Prostate gland (tissue), 2 donors: ENCODE results near the gene KAZN. TPM values are rescaled to one million over a fixed set of nuclear protein-coding genes. Genes with fewer than 3 reads are reported as not detected.

ENCODE experiments used
- DNase-seq: peaks from one replicate; pipeline ENCODE4 v3.0.0-alpha.2; 2019; ENCODE audit warnings: low spot score
- H3K27ac ChIP-seq, 2 donors: fragments of 200-600 bp; sonication (generic); 2 replicates each; pipeline ENCODE4 v1.5.1; 2017 to 2019
- H3K27me3 ChIP-seq: fragments of 200-600 bp; sonication (generic); replicated peaks from 2 replicates; pipeline ENCODE4 v1.5.1; 2019; ENCODE audit not compliant: insufficient read depth
- H3K36me3 ChIP-seq, 2 donors: fragments of 200-600 bp; sonication (generic); 1 replicate in 1 of 2; 2 replicates in 1 of 2; pipeline versions ENCODE4 v1.5.1 to v1.8.1; 2017 to 2019
- H3K4me1 ChIP-seq: fragments of 200-600 bp; sonication (generic); replicated peaks from 2 replicates; pipeline ENCODE4 v1.5.1; 2019
- H3K4me3 ChIP-seq, 2 donors: fragments of 200-600 bp; sonication (generic); 2 replicates each; pipeline ENCODE4 v1.5.1; 2017 to 2019
- H3K9me3 ChIP-seq: fragments of 200-600 bp; sonication (generic); 2 replicates; pipeline ENCODE4 v1.5.1; 2017
- CTCF ChIP-seq, 4 experiments: fragments of 200-600 bp in 2 of 4; fragments of 450-650 bp in 2 of 4; sonication (generic) in 2 of 4; IDR thresholded peaks; 1 replicate in 3 of 4; 2 replicates in 1 of 4; pipeline ENCODE4 v1.5.1; 2016 to 2019; ENCODE audit warnings: antibody characterized with exemption in 4 of 4, mild to moderate bottlenecking in 2 of 4, moderate library complexity in 2 of 4
- POLR2A ChIP-seq: fragments of 450-650 bp; IDR thresholded peaks from one replicate; pipeline ENCODE4 v1.6.1; 2016; ENCODE audit warnings: antibody characterized with exemption, mild to moderate bottlenecking
- POLR2AphosphoS5 ChIP-seq: sonication (generic); formaldehyde crosslinking; IDR thresholded peaks from one replicate; pipeline ENCODE4 v1.6.1; 2017; ENCODE audit warnings: antibody characterized with exemption
- WGBS: methylation state at CpG from one replicate; pipeline ENCODE4 v1.1.5; 2018; 5-methylcytosine and 5-hydroxymethylcytosine counted together
- intact Hi-C: fragments of 100-400 bp; cut with DNase I; formaldehyde crosslinking; loops from one replicate; pipeline ENCODE4 v1.14.2; 2022
- total RNA-seq, 2 donors: library from RNA; depleted of rRNA; stranded (reverse); fragments of >200 nt; gene quantifications; one replicate each; pipeline ENCODE4 v1.1.0, GENCODE V29; 2016

Gene KAZN
- total RNA-seq, 2 donors from 2014 or later: 8.3 to 12.7 TPM

DNA sequence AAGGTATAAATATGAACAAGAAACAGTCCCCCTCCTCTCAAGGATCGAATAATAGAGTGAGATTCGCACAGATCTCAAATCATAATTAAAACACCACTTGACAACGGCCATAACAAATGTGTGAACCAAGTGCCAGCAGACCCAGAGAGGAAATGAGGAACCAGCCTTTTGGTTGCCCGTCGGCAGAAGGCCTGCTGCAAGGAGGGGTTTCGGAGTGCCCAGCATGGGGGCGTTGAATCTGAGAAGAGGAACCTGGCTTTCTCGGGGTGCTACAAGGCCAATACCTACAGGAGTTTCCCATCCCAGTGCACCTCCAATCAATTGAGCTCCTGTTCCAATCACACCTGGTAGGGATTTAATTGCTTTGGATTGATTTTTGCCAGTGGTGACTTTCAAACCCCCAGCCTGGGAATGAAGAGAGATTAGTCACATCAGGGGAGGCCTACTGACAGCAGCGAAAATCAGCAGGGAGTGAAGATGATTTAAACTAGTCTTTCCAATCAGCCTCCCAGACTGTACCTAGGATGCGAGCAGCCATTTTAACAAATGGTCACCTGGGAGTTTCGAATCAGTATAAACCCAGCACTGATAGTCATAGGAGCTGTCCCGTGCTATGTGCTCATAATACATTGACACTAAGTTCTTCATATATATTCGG is 263.8 kb downstream of the KAZN start:
- Histone ChIP-seq H3K9me3 (no peaks in the 10 kb centered on the region), H3K36me3 (no peaks in the 10 kb centered on the region), H3K4me1 (no peaks in the 10 kb centered on the region), H3K4me3 (no peak overlapping the region), H3K27ac (no peak overlapping the region), H3K27me3 (no peaks in the 10 kb centered on the region)
- TF ChIP-seq POLR2A: no peak
- TF ChIP-seq POLR2AphosphoS5: no peak
- TF ChIP-seq CTCF (IDR thresholded peaks at IDR 0.05): no peak
- intact Hi-C loops: no loop called here
- no peak for DNase-seq
- WGBS: 88% methylated on average over 13 of the region's 13 CpGs

GRCh38 chr1:14865106-14865505 is 266.6 kb downstream of the KAZN start:
- WGBS: 94% methylated on average over 5 of the region's 5 CpGs
- H3K4me3 ChIP-seq: no peak overlapping the region
- intact Hi-C loops: no loop called here
- no peaks in the 10 kb centered on the region for H3K9me3 ChIP-seq
- no peaks in the 10 kb centered on the region for H3K36me3 ChIP-seq
- TF ChIP-seq CTCF (IDR thresholded peaks at IDR 0.05) (no peak), POLR2AphosphoS5 (no peak), POLR2A (no peak)
- DNase-seq: no peak
- H3K27ac ChIP-seq: no peak overlapping the region
- H3K27me3 ChIP-seq: no peaks in the 10 kb centered on the region
- no peaks in the 10 kb centered on the region for H3K4me1 ChIP-seq

DNA sequence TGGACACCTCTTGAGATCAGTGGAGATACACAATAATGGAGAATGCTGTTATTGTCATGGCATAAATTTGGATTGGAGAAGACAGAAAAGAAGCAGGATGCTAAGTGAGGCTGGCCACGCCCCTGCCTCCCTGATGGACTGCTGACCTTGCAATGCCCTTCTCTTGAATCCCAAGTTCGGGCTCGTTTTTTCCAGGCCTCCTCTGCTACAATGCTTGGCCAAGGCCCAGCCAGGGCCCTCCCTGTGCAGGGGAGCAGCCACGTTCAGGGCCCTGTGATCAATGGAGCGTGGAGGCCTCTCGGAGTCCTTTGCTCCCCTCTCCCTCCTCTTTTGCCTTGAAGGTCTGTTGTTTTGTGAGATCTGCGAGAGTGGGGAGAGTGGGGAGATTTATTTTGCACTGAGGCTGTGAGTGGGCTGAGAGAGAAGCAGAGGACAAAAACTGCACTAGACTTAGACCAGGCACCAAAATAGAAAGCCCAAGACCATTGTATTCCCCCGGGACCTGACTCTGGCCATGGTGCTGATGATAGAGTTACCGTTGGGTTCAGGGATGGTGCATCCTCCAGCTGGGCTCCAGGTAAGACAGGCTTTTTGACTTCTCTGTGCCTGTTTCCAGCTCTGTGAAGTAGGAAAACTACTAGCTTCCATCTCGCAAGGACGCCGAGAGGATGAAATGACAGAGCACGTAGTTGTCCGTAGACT is 268.6 kb downstream of the KAZN start:
- Histone ChIP-seq H3K4me1 (no peaks in the 10 kb centered on the region), H3K27me3 (no peaks in the 10 kb centered on the region), H3K27ac (no peak overlapping the region), H3K9me3 (no peaks in the 10 kb centered on the region), H3K36me3 (no peaks in the 10 kb centered on the region), H3K4me3 (no peak overlapping the region)
- TF ChIP-seq POLR2AphosphoS5 (no peak), POLR2A (no peak), CTCF (IDR thresholded peaks at IDR 0.05) (no peak)
- 72% methylated on average over 13 of the region's 14 CpGs for WGBS
- DNase-seq: no peak
- intact Hi-C loops: no loop called here

- no peaks in the 10 kb centered on the region for H3K4me1 ChIP-seq
- H3K27me3 ChIP-seq: no peaks in the 10 kb centered on the region
- intact Hi-C loops: no loop called here
- TF ChIP-seq POLR2A: no peak
- no peak for TF ChIP-seq POLR2AphosphoS5
- no peak for TF ChIP-seq CTCF (IDR thresholded peaks at IDR 0.05)
- no peak overlapping the region for H3K4me3 ChIP-seq
- 71% methylated on average over 4 of the region's 4 CpGs for WGBS
- no peak for DNase-seq
- no peaks in the 10 kb centered on the region for H3K9me3 ChIP-seq
- H3K36me3 ChIP-seq: no peaks in the 10 kb centered on the region
- no peak overlapping the region for H3K27ac ChIP-seq
Measured at GRCh38 chr1:14869187-14869586, 270.7 kb downstream of the KAZN start.
